ENCODE data around the gene MRFAP1.
"Not testable (repeated sequence)": the region's sequence is repeated elsewhere in the genome, so short reads cannot be mapped to it uniquely, and the experiment has no call there.

The MRFAP1 gene

DNA sequence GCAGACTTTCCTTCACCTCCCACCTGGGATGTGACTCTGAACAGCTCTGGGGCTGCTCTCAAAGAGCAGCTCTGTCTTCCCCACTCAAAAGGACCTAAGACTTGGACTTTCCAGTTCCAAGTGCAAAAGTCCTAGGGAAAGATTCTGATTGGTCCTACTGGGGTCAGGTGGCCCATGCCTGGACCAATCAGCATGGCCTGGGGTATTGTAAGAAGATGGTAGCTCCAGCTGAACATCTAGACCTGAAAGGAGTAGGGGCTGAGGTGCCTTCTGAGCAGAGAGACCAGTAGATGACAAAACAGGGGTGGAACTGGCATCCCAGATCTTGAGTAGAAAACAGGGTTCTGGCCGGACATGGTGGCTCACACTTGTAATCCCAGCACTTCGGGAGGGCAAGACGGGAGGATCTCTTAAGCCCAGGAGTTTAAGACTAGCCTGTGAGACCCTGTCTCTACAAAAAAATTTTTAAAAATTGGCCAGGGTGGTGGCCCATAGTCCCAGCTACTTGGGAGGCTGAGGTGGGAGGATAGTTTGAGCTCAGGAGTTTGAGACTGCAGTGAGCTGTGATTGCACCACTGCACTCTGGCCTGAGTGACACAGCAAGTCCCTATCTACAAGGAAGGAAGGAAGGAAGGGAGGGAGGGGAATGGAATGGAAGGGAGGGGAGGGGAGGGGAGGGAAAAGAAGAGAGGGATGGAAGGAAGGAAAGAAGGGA lies 27.4 kb upstream of the MRFAP1 start:
- no peak for DNase-seq

DNA sequence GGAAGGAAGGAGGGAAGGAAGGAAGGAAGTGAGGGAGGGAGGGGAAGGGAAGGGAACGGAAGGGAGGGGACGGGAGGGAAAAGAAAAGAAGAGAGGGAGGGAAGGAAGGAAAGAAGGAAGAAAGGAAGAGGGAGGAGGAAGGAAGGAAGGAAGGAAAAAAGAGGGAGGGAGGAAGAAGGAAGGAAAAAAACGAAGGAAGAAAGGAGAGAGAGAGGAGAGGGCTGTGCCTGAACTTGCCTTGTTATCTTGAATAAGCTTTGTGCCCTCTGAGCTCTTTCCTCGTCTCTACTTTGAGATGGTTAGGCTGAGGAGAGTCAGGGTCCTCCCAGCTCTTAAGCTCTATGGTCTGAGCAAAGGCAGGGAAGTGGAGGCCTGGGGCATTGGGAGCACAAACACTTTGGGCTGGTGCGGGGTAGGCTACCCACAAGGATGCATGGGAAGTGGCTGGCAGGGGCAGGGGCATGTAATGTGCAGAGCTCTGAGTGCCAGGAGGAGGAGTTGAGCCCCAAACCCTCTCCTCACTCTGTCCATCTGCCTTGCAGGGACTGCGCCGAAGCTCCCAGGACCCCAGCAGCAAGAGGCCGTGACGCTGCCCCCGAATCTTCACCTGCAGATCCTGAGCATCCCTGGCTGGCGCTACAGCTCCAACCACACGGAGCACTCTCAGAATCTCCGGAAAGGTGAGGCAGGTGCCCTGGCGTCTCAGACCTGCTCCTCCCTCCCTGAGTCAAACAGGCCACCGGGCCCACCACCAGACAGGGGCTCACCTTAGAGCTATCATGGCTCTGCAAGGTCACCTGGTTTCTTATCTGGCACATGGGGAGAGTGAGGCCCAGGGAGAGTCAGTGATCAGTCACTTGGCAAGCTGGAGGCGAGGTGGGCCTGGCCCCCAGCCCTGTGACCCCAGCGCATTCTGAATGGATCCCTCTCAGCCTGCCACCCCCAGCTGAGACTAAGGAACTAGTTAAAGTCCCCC lies 26.5 kb upstream of the MRFAP1 start:
- DNase-seq: no peak

DNA sequence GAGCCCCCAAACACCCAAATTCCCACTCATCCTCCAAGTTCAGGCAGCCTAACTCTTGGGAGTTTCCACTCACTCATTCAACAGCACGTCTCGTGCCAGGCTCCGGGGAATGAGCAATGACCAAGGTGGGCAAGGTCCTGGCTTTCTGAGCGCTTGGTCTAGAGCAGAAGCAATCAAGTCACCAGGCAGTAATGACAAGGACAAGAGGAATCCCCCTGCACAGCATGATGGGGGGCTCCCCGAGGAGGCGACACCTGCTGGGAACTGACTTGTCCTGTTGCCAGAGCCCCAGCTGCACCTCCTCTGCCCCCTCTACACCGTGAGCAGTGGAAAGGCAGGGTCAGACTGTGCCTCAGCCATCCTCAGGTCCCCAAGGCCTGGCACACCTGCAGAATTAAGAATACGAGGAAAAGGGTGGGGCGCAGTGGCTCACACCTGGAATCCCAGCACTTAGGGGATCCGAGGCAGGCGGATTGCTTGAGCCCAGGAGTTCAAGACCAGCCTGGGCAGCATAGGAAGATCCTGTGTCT lies 25.7 kb upstream of the MRFAP1 start:
- DNase-seq: no peak

DNA sequence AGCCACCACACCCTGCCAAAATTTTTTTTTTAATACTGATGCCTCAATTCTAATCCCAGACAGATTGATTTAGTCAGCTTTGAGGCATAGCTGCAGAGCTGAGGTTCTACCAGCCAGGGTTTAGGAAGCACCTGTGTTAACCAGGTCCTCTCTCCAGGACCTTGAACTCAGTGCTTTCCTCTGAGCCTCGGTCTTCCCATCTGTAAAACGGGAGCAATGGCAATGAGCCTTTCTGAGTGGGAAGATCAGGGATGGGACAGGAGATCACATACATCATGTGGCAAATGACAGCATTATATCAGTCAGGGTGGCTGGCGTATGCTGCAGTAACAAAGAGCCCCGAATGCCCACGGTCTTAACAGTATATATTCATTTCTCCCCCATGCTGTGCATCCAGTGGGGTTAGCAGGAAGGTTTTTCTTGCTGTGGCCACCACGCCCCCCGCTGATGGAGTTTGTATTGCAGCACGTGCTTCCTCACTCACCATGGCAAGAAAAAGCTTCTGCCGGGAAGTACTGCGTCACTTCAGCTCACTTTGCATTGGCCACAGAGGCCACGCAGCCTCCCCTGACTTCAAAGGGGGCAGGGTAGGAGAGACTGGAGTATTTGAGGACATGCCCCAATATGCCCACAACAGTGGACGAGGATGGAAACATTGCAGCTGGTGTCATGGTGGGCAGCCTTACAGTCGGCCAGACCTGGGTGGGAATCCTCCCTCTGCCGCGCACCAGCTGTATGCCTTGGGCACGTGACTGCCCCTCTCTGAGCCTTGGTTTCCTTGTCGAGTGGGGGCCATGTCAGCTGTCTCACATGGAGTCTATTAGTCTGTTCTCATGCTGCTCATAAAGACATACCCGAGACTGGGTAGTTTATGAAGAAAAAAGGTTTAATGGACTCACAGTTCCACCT lies 24.1 kb upstream of the MRFAP1 start:
- DNase-seq: no peak

- no peak for DNase-seq
These were observed 23.2 kb upstream of the MRFAP1 start for GRCh38 chr4:6617246-6617645.

GRCh38 chr4:6618386-6619115 lies 21.9 kb upstream of the MRFAP1 start:
- no peak for DNase-seq

DNA sequence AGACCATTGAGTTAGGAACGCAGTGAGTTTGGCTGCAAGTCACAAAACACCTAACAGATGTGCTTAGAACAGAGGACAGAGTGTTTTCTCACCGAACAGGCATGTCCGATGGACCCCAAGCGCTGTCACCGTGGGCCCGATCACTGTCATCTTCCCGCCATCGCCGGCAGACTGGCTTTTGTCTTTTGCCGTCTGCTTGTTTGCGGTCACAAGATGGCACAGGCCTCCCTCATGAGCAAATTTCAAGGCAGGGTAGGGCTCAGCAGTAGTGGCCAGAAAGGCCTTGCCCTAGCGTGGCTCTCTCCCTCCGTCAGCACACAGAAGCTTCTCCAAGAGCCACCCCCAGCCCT lies 21.4 kb upstream of the MRFAP1 start:
- DNase-seq: no peak

- no peak for DNase-seq
These were observed 20.8 kb upstream of the MRFAP1 start for GRCh38 chr4:6619466-6620255.

GRCh38 chr4:6620296-6620695 lies 20.2 kb upstream of the MRFAP1 start:
- no peak for DNase-seq

GRCh38 chr4:6620891-6621555 lies 19.5 kb upstream of the MRFAP1 start:
- no peak for DNase-seq

DNA sequence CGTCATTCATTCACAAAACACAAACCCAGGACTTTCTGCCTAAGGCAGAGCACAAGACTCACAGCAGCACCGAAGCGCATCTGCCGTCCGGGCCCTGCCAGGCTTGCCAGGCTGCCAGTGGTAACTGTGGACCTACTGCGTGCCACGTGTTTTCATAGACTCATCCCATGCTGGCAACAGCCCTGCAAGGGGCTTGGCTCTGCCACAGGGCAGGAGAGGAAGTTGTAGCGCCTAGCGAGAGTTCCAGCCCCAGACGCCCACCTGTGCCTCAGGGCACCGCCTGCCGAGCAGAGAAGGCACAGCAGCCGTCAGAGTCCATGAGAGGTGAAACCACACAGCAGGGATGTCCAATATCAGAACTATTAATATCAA lies 18.9 kb upstream of the MRFAP1 start:
- DNase-seq: no peak

- DNase-seq: no peak
These were observed 17.7 kb upstream of the MRFAP1 start for GRCh38 chr4:6622744-6623143.

DNA sequence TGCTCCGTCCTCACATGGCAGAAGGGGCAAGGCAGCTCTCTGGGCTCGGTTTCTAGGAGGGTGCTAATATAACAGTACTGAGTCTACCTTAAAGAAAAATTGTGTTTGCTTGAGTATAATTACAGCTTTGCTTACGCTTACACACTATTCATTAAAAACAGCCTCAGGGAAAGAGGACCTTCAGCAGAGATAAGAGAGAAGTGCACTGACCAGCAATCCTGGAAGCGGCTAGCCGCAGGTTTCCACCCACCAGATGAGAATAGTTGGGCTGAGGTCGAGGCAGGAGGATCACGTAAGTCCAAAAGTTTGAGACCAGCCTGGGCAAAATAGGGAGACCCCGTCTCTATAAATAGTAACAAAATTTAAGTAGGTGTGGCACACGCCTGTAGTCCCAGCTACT lies 15.2 kb upstream of the MRFAP1 start:
- no peak for DNase-seq

DNA sequence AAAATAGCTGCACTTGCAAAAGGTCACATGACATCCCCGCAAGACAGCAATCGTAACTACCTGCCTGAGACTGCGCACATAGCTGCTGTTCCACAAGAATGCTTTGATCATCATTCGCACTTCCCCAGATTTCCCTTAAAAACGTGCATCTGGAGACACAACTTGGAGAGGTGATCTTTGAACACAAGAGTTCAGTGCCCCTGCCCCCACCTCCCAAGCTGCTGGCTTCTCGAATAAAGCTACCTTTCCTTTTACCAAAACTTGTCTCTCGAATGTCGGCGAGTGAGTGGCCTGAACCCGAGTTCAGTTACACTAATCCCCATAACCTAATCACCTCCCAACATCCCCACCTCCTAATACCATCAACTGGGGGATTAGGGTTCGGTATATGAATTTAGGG lies 14.4 kb upstream of the MRFAP1 start:
- no peak for DNase-seq

DNA sequence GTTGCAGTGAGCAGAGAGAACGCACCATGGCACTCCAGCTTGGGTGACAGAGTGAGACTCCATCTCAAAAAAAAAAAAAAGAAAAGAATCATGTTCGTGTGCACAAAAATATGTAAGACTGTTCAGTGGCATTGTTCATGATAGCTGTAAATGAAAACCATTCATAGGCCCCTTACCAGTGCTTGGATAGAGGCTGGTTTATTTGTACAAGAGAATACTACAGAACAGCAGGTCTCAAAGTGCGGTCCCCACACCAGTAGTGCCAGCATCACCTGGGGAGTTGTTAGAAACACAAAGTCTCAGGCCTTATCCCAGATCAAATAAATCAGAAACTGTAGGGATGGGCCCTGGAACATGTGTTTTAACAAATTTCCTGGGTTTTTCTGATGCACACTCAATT lies 12.7 kb upstream of the MRFAP1 start:
- no peak for DNase-seq

- not testable (repeated sequence) for DNase-seq
These were observed 12.0 kb upstream of the MRFAP1 start for GRCh38 chr4:6628484-6628883.

DNA sequence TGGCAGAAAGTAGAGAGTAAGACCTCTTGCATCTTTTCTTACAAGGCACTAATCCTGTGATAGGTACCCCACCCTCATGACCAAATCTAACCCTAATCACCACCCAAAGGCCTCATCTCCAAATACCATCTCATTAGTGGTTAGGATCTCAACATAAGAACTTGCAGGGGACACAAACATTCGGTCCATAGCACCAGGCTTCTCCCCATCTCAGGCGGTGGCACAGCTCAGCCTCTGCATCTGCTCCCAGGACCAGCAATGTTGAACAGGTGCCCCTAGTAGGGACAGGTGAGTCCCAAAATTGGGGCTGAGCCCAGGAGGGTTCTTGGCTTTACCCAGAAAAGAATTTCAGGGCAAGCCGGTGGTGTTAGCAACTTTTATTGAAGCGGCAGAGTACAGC lies 8.4 kb upstream of the MRFAP1 start:
- DNase-seq: no peak

DNA sequence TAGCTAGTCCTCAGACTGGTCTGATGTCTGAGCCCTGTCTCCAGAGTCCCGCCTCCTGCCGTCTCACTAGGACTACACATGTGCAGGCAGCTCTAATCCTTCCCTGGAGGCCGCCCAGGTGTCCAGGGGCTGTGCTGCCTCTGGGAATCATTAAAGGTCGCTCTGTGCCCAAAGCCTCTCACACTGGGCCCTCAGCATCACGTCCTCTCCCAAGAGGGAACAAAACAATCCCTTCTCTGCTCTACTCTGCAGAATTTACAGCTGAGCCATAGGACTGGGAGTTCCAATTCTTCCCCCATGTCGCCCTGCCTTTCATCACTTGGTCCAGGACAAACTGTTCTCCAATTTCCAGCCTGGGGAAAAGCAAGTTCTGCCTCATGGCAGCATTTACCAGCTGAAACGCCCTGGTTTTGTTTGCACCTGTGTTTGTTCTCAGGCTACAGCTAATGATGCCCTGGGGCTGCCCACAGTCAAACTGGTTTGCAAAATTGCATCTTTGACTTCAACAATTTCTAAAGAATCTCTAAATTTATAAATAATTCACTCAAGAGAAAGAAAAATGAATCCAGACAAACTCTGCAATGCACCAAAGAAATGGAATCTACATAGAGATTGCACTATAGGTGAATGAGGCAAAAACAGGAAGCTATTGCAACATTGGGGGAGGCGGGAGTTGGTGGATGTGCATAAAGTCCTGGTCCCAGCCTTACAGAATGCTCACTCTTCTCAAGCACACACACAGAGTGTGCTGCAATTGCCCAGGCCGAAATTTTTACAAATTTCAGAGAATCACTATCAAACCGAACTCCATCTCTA lies 7.2 kb upstream of the MRFAP1 start:
- DNase-seq: no peak

DNA sequence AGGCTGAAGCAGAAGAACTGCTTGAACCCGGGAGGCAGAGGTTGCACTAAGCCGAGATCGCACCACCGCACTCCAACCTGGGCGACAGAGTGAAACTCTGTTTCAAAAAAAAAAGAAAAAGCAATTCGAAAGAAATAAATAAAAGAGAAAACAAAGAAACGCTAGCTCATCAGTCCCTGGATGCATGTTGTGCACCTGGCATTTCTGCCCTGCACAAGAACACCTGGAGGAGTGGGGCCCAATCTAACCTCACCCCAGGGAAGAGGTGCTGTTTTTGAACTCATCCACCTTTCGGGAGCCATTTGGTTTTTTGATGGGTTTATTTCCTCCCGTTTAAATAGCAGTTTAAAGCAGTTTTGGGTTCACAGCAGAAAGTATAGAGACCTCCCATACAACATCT lies 5.7 kb upstream of the MRFAP1 start:
- no peak for DNase-seq

- no peak for DNase-seq
These were observed 1.3 kb upstream of the MRFAP1 start for GRCh38 chr4:6639137-6639680.
